Spleen (tissue), 7 donors: ENCODE measurements around the gene TNFAIP2.
"Not testable (repeated sequence)": the region's sequence is repeated elsewhere in the genome, so short reads cannot be mapped to it uniquely, and the experiment has no call there.

ENCODE experiments used
- CTCF ChIP-seq, 11 experiments: fragments of 200-600 bp in 7 of 11; fragments of 450-650 bp in 4 of 11; sonication (generic) in 4 of 11; IDR thresholded peaks in 8 of 11; conservative IDR thresholded peaks in 3 of 11; 1 replicate in 7 of 11; 2 replicates in 4 of 11; pipeline versions ENCODE4 v1.4.0 to v1.8.0; 2016 to 2021; ENCODE audit warnings: antibody characterized with exemption in 11 of 11, inconsistent platforms in 4 of 11, mild to moderate bottlenecking in 1 of 11
- POLR2AphosphoS5 ChIP-seq, 3 donors: sonication (generic); formaldehyde crosslinking; IDR thresholded peaks; one replicate each; pipeline ENCODE4 v1.5.1; 2017; ENCODE audit warnings: antibody characterized with exemption in 3 of 3
- donor health status: DM: no; HTN: no; CAD: no; lungs with moderate emphysema.
- donor health status: DM: no; HTN: no; CAD: no.
- donor health status: DM: no; HTN: no; CAD: no.

GRCh38 chr14:103115086-103115679 is 8.1 kb upstream of the TNFAIP2 start:
- TF ChIP-seq POLR2AphosphoS5 (IDR thresholded peaks at IDR 0.05); CTCF (IDR thresholded peaks at IDR 0.05 in 8 of 11, conservative IDR thresholded peaks at IDR 0.05 in 3 of 11): not testable (repeated sequence)
